GM12801 (cell line): Measurements from ENCODE around the gene CREB3L2.

ENCODE experiments used
- TF ChIP-seq, protein P1 (sequence below): IDR thresholded peaks from one replicate; pipeline ENCODE4 v1.5.1; 2011; ENCODE audit warnings: control low read depth; ENCODE audit not compliant: insufficient read length; ENCODE audit errors: extremely low read depth

Gene CREB3L2

DNA sequence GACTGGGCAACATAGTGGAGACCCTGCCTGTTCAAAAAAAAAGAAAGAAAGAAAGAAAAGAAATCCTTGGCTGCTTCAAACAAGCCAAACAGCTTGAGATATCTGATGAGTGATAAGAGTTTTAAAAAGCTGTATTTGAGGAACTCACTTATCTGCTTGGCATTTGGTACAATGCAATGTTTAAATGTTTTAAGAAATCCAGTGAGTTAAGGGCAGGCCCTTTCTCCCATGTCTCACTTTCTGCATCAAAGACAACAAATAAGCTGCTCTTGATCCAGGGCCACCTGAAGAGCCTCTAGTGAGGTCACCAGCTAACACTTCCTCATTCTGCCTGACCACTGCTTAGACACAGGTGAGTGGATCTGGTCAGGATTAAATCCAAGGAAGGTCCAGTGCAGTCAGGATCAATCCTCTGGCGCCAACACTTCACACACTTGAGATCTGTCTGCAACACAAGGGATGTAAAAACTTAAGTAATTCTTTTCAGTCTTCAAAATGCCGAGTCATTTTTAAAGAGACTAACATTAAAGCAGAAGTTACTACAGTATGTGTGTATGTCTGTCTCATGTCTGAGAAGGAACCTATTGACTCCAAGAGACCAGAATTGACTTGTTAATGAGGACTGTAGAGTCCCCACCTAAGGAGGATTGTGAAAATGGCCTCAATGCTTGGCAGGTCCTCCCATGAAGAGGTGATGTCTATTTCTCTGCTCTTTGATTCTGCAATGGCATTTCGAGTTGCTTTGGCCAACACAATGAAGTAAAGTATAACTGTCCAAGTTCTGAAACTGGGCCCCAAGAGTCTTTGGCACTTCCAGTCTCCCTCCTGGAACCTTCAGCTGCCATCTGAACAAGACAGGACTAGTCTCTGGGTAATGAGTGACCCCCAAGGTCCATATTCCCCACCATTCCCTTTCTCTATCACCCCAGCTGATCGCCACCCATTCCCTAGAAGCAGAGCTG is 43.1 kb downstream of the CREB3L2 start:
- TF ChIP-seq, protein P1, sequence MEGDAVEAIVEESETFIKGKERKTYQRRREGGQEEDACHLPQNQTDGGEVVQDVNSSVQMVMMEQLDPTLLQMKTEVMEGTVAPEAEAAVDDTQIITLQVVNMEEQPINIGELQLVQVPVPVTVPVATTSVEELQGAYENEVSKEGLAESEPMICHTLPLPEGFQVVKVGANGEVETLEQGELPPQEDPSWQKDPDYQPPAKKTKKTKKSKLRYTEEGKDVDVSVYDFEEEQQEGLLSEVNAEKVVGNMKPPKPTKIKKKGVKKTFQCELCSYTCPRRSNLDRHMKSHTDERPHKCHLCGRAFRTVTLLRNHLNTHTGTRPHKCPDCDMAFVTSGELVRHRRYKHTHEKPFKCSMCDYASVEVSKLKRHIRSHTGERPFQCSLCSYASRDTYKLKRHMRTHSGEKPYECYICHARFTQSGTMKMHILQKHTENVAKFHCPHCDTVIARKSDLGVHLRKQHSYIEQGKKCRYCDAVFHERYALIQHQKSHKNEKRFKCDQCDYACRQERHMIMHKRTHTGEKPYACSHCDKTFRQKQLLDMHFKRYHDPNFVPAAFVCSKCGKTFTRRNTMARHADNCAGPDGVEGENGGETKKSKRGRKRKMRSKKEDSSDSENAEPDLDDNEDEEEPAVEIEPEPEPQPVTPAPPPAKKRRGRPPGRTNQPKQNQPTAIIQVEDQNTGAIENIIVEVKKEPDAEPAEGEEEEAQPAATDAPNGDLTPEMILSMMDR = no peak

DNA sequence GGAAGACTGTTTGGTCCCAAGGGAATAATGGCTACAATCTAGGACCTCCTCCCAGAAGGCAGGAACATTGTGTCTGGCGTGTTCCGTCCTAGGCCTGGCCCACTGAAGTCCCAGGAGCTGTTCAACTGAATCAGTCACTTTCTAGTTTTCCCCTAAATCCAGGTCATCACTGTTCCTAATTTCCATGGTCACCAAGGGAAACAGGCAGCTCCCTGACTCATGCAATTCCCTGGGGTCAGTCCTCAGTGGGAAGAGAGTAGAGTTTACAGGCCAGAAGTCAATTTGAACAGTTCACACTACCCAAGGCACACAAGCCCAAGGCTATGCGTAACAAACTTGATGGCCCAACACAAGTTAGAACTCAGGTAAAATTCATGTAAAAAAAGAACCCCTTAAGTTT is 44.0 kb downstream of the CREB3L2 start:
- TF ChIP-seq, protein P1 = no peak

DNA sequence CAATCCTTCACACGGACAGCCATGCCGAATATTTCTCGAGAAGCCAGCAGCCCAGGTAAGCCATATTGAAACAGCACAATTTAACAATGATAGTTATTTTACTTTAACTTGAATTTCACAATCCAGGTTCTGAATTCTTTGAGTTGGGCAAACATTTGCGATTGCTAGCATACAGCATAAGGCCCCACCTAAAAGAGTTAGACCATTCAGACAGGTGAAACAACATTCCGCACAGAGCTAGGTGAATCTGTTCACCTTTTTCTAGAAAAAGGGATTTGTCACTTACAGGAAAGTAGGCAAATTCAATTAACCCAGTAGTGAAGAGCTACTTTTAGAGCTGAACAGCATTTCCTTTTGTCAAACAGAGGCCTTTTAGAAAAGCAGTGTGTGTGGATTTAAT is 45.3 kb downstream of the CREB3L2 start:
- TF ChIP-seq, protein P1 = no peak

DNA sequence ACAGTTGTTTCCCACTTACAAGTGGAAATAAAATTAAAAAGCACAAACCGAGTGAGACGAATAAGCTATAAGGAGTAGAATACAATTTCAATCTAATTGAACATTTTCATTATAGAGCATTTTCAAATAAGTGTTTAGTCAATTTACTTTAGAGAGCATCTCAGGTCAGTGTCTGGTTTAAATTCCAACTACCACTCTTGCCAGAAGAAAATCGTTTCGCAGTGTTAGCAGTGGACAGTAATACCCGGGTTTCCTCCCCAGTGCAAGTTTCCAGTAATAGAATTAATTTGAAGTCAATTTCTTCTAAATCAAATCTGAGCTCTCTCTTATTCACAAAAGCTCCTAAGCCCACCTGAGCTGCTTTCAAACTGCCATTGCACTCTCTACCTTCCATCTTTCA is 45.7 kb downstream of the CREB3L2 start:
- TF ChIP-seq, protein P1 = no peak

DNA sequence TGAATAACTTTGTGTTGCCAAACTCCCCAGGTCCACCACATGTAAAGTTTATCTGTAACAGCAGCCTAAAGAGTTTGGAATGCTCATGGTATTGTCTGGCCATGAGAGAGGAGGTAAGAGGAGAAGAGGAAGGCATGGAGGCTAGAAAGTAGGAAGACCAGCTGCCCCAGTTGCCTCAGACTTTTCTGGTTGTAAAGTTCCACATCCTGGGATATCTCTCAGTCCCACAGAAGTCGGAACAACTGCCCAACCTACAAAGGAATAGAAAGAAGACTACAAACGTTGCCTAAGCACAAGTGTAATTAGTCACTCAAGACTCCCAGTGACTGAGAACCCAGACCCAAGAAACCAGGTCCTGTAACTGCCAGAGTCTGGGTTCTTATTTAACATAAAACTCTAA is 47.3 kb downstream of the CREB3L2 start:
- TF ChIP-seq, protein P1 = no peak

DNA sequence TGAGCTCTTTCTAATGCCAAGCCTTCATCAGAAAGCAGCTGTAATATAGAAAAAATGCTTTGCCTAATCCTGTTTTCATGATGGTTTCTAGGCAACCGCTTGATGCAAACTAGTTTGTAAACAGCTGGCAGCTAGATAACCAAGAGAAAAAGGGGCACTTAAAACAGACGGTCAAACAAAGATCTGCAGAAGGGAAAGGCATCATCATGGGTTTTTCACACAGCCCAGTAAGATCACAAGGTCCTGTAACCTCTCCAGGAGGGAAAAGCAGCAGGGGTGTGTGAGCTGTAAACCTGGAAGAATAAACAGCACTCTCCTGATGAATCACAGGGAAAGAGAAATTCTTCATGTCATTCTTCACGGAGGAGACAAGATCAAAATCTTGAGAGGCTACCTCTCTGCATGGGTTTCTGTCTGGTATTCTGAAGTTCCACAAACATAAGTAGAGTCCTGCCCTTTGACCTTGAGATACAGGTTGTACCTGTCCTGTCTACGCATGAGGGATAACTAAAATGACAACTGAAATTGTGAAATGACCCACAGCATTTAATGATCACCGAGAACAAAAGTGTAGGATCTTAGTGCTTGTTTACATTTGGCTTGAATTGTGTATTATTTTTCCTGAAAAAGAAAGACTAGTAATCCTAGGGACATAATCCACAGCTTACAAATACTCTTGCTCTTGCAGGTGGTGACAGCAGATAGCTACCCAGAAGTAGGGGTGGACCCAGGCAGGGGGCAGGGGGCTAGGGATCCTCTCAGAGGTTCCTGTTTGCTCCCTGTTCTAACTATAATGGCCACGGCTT is 48.0 kb downstream of the CREB3L2 start:
- TF ChIP-seq, protein P1 = no peak

DNA sequence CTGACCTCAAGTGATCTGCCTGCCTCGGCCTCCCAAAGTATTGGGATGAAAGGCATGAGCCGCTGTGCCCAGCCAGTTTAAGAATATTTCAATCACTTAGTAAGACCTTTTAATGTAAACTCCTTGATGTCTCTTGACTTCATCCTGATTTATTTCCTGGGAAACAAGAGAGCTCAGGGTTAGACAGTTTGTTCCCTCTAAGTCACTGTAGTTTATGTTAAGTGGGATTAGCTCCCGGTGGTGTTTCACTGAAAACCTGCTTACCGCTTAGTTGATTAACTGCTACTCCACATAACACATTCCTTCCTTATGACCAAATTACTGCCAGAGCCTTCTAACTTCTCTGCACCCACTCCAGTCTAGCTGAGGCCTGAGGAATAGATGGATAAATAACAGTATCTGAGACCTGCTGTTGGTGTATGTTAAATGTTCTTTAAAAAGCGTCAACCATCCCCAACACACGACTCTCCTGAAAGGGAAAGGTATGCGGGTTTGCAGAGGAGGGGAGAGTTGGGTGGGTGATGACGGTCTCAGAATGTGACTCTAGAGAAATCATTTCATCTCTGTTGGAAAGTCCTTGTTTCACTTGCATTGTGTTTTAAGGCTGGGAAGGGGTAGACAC is 48.7 kb downstream of the CREB3L2 start:
- TF ChIP-seq, protein P1 = no peak
